Vagina (tissue), 2 donors: ENCODE data around the gene COL27A1. TPM values are rescaled to one million over a fixed set of nuclear protein-coding genes. Genes with fewer than 3 reads are reported as not detected.
"Not testable (repeated sequence)": the region's sequence is repeated elsewhere in the genome, so short reads cannot be mapped to it uniquely, and the experiment has no call there.

ENCODE experiments used
- DNase-seq, 2 donors: peaks; one replicate each; pipeline ENCODE4 v3.0.0-alpha.2; 2017; ENCODE audit errors: extremely low spot score in 2 of 2
- H3K27ac ChIP-seq: fragments of 200-600 bp; sonication (generic); one replicate; pipeline ENCODE4 v1.5.1; 2019
- H3K27me3 ChIP-seq: fragments of 200-600 bp; sonication (generic); one replicate; pipeline ENCODE4 v1.5.1; 2019
- H3K36me3 ChIP-seq, 2 donors: fragments of 200-600 bp; sonication (generic); one replicate each; pipeline ENCODE4 v1.5.1; 2017 to 2019
- H3K4me1 ChIP-seq: fragments of 200-600 bp; sonication (generic); one replicate; pipeline ENCODE4 v1.5.1; 2019
- H3K4me3 ChIP-seq, 2 donors: fragments of 200-600 bp; sonication (generic); 1 replicate in 1 of 2; 2 replicates in 1 of 2; pipeline ENCODE4 v1.5.1; 2016 to 2019
- H3K9me3 ChIP-seq: fragments of 200-600 bp; sonication (generic); one replicate; pipeline ENCODE4 v1.5.1; 2019
- POLR2A ChIP-seq, 2 donors: fragments of 450-650 bp; IDR thresholded peaks; one replicate each; pipeline ENCODE4 v1.6.1; 2017; ENCODE audit warnings: antibody characterized with exemption in 2 of 2, mild to moderate bottlenecking in 2 of 2, moderate library complexity in 2 of 2
- POLR2AphosphoS5 ChIP-seq, 2 donors: sonication (generic); formaldehyde crosslinking; IDR thresholded peaks; one replicate each; pipeline ENCODE4 v1.9.0; 2017; ENCODE audit warnings: antibody characterized with exemption in 2 of 2, mild to moderate bottlenecking in 2 of 2, low read depth in 1 of 2; ENCODE audit not compliant: insufficient read depth in 1 of 2
- intact Hi-C: fragments of 100-400 bp; cut with DNase I; formaldehyde crosslinking; loops from one replicate; pipeline ENCODE4 v1.15.1; 2023
- total RNA-seq: library from RNA; depleted of rRNA; stranded (reverse); fragments of >200 nt; gene quantifications from one replicate; pipeline ENCODE4 v1.2.3, GENCODE V29; 2016
- TF ChIP-seq, protein P1 (sequence below), 3 experiments: fragments of 450-650 bp in 2 of 3; fragments of 200-600 bp in 1 of 3; sonication (generic) in 1 of 3; IDR thresholded peaks; one replicate each; pipeline ENCODE4 v1.5.1; 2017 to 2019; ENCODE audit warnings: antibody characterized with exemption in 3 of 3, mild to moderate bottlenecking in 2 of 3, moderate library complexity in 2 of 3

Gene COL27A1
- total RNA-seq, 1 donor from 2014 or later: 17.2 TPM

DNA sequence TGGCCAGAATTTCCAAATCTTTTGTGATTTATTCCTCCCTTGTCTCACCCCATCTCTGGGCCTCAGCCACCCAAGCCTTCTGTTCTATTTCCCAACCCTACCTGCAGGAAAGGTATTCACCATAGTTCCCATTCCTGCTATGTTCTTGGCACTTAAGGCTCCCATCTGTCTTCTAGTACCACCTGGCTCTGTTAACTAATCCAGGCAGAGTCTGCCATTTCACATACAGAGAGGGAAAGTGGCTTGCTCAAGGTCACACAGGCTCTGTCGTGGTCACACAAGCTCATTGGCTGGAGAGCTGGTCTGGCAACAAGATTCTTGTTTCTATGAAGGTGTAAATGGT, 35.2 kb downstream of the COL27A1 start:
- H3K27ac ChIP-seq: no peak overlapping the region
- peaks cover 0 to 8% of the 10 kb centered on the region in 2 donors for H3K36me3 ChIP-seq
- no peaks in the 10 kb centered on the region for H3K27me3 ChIP-seq
- intact Hi-C loops: no loop called here
- no peak for TF ChIP-seq POLR2A (IDR thresholded peaks at IDR 0.05)
- H3K4me3 ChIP-seq: no peak overlapping the region
- H3K9me3 ChIP-seq: peaks cover 4% of the 10 kb centered on the region
- H3K4me1 ChIP-seq: no peaks in the 10 kb centered on the region
- no peak for DNase-seq

DNA sequence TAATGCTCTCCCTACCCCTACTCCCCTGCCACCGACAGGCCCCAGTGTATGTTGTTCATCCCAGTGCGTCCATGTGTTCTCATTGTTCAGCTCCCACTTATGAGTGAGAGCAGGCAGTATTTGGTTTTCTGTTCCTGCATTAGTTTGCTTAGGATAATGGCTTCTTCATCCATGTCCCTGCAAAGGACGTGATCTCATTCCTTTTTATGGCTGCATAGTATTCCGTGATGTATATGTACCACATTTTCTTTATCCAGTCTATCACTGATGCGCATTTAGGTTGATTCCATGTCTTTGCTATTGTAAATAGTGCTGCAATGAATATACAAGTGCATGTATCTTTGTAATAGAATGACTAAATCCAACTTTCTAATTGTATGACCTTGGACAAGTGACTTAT, 36.1 kb downstream of the COL27A1 start:
- H3K4me3 ChIP-seq, H3K27me3 ChIP-seq, DNase-seq, H3K9me3 ChIP-seq, H3K27ac ChIP-seq, intact Hi-C loops, H3K4me1 ChIP-seq: not testable (repeated sequence)
- peaks cover 0 to 12% of the 10 kb centered on the region in 2 donors for H3K36me3 ChIP-seq

DNA sequence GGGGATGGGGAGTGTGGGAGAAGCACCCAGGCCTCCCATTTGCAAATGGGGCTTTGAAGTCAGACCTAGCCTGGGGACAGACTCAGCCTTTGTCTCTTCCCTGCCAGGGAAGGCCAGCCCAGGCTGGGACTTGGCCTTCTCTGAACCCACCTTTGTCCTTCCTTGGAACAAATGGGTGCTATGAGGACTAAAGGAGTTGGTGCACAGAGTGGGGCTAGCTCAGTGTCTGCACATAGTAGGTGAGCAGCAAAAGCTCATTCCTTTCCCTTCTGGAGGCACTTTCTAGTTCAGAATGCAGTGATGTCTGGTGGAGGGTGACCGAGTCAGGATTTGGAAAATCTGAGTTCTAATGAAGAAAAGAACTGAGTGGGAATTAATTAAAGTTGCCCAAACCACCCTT, 37.2 kb downstream of the COL27A1 start:
- peaks cover 4% of the 10 kb centered on the region for H3K9me3 ChIP-seq
- no peaks in the 10 kb centered on the region for H3K4me1 ChIP-seq
- H3K4me3 ChIP-seq: no peak overlapping the region
- intact Hi-C loops: no loop called here
- H3K27me3 ChIP-seq: no peaks in the 10 kb centered on the region
- H3K36me3 ChIP-seq: peaks cover 0 to 12% of the 10 kb centered on the region in 2 donors
- TF ChIP-seq, protein P1, sequence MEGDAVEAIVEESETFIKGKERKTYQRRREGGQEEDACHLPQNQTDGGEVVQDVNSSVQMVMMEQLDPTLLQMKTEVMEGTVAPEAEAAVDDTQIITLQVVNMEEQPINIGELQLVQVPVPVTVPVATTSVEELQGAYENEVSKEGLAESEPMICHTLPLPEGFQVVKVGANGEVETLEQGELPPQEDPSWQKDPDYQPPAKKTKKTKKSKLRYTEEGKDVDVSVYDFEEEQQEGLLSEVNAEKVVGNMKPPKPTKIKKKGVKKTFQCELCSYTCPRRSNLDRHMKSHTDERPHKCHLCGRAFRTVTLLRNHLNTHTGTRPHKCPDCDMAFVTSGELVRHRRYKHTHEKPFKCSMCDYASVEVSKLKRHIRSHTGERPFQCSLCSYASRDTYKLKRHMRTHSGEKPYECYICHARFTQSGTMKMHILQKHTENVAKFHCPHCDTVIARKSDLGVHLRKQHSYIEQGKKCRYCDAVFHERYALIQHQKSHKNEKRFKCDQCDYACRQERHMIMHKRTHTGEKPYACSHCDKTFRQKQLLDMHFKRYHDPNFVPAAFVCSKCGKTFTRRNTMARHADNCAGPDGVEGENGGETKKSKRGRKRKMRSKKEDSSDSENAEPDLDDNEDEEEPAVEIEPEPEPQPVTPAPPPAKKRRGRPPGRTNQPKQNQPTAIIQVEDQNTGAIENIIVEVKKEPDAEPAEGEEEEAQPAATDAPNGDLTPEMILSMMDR (IDR thresholded peaks at IDR 0.05): no peak
- TF ChIP-seq POLR2A (IDR thresholded peaks at IDR 0.05): no peak
- DNase-seq: no peak
- H3K27ac ChIP-seq: no peak overlapping the region

DNA sequence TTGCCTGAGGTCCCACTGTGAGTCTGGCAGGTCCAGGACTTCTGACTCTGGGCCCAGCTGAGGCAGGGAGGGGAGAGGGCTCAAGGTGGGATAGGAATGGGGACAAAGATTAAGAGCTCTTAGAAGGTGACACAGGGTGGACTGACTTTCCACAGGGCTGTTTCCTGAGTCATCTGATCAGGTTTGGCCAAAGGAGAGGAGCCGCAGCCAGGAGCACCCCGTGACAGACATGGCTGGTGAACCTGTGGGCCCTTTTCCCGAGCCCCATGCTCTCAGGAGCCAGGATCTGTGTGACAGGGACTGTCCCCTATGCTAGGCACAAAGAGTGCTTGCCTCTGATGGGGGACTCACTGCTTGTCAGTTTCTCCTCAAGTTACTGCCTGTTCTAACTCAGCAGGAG, 37.8 kb downstream of the COL27A1 start:
- no peak for DNase-seq
- TF ChIP-seq POLR2AphosphoS5 (IDR thresholded peaks at IDR 0.05; ENCODE audit: insufficient read depth in 1 of 2, low read depth in 1 of 2) (no peak), POLR2A (IDR thresholded peaks at IDR 0.05) (no peak)
- TF ChIP-seq, protein P1 (IDR thresholded peaks at IDR 0.05): no peak
- H3K27me3 ChIP-seq: no peaks in the 10 kb centered on the region
- no peak overlapping the region for H3K27ac ChIP-seq
- peaks cover 0 to 12% of the 10 kb centered on the region in 2 donors for H3K36me3 ChIP-seq
- peaks cover 4% of the 10 kb centered on the region for H3K9me3 ChIP-seq
- no peaks in the 10 kb centered on the region for H3K4me1 ChIP-seq
- intact Hi-C loops: no loop called here
- no peak overlapping the region for H3K4me3 ChIP-seq

DNA sequence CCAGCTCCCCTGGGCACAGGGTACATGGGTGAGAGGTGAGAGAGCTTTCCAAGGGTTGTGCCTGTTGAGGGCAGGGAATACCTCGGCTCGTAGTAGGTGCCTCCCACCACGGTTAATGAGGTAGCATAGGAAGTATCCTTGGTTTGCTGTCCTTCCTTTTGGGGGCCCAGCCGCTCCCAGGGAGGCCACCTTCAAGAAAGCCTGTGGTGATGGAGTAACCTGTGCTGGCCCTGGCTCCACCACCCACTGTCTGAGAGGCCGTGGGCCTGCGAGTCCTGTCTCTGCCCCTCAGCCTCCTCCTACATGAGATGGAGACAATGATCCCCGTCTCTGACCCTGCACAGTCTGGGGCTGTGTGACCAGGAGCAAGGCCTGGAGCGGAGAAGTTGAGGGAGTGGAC, 40.8 kb downstream of the COL27A1 start:
- no peak for DNase-seq
- intact Hi-C loops: no loop called here
- Histone ChIP-seq H3K4me3 (no peak overlapping the region), H3K27ac (no peak overlapping the region), H3K9me3 (no peaks in the 10 kb centered on the region), H3K4me1 (no peaks in the 10 kb centered on the region), H3K27me3 (no peaks in the 10 kb centered on the region), H3K36me3 (peaks cover 0 to 12% of the 10 kb centered on the region in 2 donors)
- TF ChIP-seq POLR2A (IDR thresholded peaks at IDR 0.05) (no peak), POLR2AphosphoS5 (IDR thresholded peaks at IDR 0.05; ENCODE audit: insufficient read depth in 1 of 2, low read depth in 1 of 2) (no peak)
- TF ChIP-seq, protein P1 (IDR thresholded peaks at IDR 0.05): no peak

DNA sequence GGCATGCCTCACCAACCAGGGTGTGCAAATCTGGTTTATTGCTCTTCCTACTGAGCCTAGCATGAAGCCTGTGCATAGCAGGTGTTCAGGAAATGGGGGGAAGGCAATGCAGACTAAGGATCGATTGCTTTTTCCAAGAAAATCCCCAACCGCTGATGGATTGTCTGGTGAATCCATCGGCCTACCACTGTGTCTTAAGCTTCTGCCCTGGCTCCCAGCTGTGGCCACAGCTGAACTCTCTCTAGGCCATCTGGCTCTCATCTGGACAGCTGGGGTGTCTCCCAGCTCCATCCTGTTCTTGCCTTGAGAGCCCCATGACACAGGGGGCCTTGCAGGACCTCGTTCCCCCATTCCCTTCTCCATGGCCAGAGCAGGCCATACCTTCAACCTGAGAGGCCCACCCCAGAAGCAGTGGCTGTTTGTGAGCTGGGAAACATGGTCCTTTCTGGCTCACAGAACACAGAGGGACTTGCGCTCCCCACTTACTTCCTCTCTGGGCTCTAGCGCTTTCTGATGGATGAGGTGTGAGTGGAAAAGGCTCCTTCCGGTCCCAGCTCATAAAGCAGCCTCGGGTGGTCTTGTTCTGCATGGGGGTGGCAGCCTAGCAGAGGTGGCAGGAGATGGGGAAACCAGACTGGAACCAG, 41.8 kb downstream of the COL27A1 start:
- Histone ChIP-seq H3K4me1 (no peaks in the 10 kb centered on the region), H3K9me3 (no peaks in the 10 kb centered on the region), H3K27me3 (no peaks in the 10 kb centered on the region), H3K36me3 (peaks cover 0 to 12% of the 10 kb centered on the region in 2 donors), H3K4me3 (no peak overlapping the region), H3K27ac (no peak overlapping the region)
- intact Hi-C loops: no loop called here
- TF ChIP-seq POLR2AphosphoS5 (IDR thresholded peaks at IDR 0.05; ENCODE audit: insufficient read depth in 1 of 2, low read depth in 1 of 2) (peak in 1 of 2 donors; percentile 29), POLR2A (IDR thresholded peaks at IDR 0.05) (no peak)
- TF ChIP-seq, protein P1 (IDR thresholded peaks at IDR 0.05): no peak
- DNase-seq: no peak
